Endothelial cell of coronary artery (primary cell): ENCODE data around the gene INSYN2A. TPM values are rescaled to one million over a fixed set of nuclear protein-coding genes. Genes with fewer than 3 reads are reported as not detected.

Experiments used
- total RNA-seq: library from RNA; depleted of rRNA; stranded (reverse); fragments of >200 nt; gene quantifications from 2 replicates; pipeline ENCODE4 v1.2.3, GENCODE V29; 2014

INSYN2A gene, protein sequence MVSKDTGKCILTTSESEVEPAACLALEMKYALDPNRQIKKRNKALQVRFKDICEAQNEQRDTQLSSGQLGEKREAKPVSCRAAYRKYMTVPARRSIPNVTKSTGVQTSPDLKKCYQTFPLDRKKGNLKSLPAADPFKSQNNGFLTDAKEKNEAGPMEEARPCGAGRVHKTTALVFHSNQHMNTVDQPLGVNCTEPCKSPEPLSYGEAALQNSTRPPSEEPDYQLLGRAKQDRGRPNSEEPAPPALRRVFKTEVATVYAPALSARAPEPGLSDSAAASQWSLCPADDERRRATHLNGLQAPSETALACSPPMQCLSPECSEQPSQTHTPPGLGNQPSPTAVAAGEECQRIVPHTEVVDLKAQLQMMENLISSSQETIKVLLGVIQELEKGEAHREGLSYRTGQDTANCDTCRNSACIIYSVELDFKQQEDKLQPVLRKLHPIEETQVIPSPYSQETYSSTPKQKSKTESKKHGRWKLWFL
- under 0.01 and 0.09 TPM in 2 replicates for total RNA-seq

DNA sequence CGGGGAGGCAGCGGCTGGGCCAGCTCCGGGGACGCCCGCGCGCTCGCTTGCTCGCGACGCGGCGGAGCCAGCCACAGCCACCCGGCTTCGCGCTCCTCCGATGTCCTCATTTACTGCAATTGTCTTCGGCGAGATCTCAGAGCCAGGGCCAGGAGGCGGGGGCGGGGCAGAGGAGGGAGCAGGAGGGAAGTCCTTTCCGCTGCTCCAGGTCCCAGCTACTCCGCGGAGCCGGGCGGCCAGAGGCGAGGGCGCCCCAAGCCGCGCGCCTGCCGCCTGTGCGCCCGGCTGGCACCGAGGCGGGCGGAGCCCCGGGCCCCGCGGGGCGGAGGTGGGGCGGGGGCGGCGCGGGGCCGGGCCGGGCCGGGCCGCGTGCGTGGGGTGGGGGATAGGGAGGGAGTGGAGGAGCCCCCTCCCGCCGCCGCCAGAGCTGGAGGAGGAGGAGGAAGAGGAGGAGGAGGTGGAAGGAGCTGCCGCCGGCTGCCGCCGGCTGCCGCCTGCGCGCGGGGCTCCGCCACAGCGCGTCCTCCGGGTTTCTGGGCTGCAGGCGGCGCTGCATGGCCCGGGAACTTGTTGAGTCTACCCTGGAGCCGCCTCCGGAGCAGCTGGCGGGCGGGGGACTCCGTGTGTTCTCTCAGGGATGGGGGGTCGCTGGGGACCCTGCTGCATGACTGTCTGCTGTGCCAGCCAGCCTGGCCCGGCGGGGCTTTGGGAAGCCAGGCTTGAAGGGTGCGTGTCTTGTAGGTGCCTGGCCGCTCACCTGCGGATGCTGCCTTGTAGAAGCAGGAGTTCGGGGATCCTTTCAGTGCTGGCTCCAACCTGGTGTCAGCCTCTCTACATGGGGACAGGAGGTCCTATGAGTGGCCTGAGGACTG, at the start of gene INSYN2A:
Gene INSYN2A (minus strand): TSS at position 310 of the 872 bp plus-strand sequence. CDS start 20,196 bp downstream, outside the sequence.

